ENCODE data around the gene NUP210.
"Not testable (repeated sequence)": the region's sequence is repeated elsewhere in the genome, so short reads cannot be mapped to it uniquely, and the experiment has no call there.

The NUP210 gene

DNA sequence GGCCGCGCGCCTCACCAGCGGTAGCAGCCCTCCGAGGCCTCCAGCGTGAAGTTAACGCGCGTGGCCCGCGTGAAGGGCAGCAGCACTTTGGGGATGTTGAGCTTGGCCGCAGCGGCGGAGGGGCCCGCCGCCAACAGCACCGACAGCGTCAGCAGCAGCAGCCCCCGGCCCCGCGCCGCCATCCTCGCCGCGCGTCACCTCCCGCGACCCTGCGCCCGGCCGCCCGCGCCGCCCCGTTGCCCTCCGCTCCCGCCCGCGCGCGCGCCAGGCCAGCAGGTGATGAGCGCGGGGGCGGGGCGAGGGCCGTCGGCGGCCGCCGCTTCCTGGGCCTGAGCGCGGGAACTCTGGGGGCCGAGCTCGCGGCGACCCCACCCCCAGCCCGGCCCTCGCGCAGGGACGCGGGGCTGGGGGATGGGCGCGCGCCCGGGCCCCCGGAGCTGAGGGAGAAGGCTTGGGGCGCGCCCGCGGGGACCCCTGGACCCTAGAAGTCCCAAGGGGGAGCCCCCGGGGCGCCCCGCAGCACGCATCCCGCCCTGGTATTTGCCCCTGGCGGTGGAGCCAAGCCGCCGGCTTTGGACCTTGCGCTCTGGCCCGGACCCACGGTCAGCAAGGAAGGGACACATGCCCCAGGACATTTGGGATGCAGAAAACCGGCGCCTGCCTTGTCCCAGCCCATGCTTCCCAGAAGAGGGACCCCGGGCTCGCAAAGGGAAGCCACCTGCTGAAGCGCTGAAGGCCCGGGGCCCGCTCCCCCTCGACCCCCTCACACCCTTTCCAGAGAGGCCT lies at the start of gene NUP210:
NUP210 (minus strand) TSS at position 278 of the 786 bp plus-strand sequence; CDS start at position 182, 96 bp downstream.
- peak; percentile 43 for DNase-seq

DNA sequence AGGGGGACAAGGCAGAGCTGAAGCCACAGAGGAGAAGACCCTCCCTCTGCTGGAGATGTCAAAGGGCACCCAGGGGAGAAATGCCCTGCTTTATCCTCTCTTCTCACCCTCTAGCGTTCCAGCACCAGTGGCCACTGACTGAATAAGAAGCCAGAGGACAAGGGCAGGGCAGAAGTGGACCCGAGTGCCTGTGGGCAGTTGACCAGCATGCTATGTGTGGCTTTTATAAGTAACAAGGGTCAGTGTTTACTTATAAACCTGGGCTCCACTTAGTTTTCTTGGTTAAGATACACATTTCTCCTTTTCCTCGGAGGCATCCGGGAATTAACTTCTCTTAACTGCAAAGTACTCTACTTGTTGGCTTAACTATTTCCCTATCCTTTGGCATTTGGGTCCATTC lies 46.7 kb upstream of the NUP210 start:
- DNase-seq = no peak

DNA sequence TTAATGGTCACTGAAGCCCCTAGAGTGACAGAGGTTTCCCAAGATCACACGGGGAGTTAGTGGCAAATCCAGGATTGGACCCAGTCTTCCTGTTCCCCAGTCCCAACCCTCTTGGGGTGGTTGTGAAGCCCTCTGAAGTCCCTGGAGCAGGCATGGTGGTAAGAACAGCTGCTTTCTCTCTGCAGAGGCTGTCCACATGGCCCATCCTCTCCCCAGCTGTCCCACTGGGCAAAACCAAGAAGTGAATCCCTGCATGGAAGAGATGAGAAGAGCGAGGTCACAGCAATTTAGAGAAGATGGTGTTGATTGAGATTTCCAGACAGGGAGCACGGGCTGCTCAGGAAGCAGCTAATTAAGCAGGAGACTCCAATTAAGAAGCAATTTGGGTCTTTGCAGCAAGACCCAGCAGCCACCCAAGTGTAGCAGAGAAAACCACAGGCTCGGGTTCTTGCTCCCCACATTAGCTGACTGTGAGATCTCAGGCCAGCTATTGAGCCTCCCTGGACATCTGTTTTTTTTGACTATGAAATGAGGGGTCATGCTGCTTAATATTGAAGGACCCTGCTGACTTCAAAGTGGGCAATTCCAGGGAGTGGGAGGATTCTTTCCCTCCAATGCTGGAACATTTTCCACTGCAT lies 45.2 kb upstream of the NUP210 start:
- DNase-seq = no peak

DNA sequence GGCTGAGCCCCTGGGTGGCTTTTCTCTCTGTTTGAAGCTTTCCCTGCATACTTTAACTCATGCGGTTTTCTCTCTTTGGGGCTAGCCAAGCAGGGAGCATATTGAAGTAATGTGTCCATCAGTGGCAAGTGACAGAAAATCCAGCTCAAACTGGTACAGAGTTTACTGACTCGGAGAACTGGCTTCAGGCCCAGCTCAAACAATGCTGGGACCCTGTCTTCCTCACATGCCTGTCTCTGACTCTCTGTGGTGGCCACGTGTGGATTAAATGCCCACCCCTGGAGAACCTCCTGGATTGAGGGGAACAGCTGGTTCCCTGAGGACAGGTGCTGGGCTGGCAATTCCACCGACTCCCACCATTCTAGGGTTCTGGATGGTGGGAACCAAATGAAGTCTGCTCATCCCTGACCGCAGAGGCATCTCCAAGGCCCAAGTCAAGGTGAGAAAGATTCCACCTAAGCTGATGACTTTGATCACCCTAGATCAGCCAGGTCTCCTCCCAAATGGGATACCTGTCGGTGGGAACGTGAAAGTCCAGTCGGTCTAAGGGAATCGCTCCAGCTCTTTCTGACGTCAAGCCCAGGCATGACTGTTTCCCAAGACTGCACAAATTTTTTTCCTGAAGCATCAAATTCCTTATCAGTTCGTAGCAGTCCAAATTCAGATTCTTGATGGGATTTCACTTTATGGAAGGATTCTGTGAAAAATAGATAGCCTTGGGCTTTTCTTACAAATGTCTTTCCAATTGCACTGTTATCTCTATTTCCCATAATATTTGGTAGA lies 43.7 kb upstream of the NUP210 start:
- no peak for DNase-seq

DNA sequence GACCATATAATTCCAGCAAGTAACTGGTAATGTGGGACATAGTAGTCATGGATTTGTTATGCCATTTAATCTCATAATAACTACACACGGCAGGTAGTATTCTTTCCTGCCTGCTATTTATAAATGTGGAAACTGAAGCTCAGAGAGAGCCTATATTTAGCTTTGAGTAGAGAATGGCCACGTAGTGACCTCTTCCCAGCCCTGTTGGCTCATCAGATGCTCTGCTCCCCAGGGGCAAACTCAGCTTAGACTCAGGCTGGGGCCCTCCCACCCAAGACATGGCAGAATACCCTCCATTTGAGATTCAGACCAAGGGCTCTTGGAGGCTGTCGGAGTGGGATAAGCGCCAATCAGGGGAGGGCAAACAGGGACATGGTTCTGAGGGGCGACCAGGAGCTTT lies 42.7 kb upstream of the NUP210 start:
- DNase-seq = no peak

DNA sequence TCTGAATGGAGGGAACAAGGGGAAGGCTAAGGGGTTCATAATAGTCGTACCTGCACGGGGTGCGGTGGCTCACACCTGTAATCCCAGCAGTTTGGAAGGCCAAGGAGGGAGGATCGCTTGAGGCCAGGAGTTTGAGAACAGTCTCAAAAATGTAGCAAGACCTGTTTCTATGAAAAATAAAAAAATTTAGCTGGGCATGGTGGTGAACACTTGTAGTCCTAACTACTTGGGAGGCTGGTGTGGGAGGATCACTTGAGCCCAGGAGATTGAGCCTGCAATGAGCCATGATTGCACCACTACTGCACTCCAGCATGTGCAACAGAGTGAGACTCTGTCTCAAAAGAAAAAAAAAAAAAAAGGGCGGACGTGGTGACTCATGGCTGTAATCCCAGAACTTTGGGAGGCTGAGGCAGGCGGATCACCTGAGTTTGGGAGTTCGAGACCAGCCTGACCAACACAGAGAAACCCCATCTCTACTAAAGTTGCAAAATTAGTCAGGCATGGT lies 42.1 kb upstream of the NUP210 start:
- no peak for DNase-seq

DNA sequence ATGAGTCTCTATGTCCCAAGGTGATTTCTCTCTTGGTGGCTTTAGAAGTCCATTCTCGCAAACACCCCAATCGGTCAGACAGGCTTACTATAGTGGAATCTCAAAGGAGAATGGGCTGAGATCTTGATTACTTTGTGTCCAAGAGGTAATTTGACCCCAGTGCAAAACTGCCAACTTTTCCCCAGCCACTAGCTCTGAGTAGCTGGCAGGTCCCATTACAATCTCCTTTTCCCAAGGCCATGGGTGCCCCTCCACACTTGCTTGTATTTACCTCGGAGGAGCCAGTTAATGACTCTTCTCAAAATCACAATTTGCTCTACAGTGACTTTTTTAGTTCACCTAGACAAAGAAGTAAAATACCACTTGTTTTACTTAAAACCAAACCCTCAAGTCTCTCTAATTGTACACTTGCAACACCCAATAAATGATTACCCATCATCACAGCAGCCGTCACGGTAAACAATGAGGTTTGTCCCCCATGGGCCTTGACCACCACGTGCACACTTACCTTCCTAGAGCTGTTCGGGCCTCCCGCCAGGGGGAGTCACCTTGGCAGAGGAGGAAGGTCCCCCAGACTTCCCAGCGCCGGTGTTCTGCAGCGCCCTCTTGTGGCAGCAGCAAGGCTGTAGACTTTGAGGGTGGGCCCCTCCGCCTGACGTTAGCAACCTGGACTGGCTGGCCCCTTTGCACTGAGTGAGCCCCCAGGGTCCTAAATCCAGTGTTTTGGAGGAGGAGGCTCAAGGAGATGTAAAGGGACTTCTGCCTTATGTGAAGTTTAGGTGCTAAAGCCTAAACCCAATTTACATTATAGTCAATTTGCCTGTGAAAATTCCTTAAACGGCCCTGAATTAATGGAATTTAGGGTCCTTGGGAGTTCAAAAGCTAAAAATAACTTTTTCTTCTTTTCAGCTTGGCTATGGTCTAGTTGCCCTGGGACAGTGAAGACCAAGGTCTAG lies 41.3 kb upstream of the NUP210 start:
- peak; percentile 33 for DNase-seq

DNA sequence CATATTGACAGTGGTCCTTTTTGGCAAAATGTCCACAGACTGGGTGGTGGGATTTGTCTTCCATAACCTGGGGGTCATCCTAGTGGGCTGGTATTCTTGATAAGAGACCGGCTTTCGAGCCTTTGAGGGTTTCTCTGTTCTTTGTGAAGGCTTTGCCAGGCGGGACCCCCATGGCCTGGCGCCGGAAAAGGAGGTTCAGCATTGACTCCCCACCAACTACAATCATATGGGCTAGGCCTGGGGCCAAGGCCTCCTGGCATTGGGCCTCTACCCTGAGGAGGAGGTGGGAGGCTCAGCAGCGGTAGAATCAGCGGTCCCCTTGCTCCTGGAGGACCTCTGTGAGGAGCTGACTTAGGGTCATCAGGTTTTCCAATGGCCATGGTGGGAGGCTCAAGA lies 40.2 kb upstream of the NUP210 start:
- DNase-seq = no peak

DNA sequence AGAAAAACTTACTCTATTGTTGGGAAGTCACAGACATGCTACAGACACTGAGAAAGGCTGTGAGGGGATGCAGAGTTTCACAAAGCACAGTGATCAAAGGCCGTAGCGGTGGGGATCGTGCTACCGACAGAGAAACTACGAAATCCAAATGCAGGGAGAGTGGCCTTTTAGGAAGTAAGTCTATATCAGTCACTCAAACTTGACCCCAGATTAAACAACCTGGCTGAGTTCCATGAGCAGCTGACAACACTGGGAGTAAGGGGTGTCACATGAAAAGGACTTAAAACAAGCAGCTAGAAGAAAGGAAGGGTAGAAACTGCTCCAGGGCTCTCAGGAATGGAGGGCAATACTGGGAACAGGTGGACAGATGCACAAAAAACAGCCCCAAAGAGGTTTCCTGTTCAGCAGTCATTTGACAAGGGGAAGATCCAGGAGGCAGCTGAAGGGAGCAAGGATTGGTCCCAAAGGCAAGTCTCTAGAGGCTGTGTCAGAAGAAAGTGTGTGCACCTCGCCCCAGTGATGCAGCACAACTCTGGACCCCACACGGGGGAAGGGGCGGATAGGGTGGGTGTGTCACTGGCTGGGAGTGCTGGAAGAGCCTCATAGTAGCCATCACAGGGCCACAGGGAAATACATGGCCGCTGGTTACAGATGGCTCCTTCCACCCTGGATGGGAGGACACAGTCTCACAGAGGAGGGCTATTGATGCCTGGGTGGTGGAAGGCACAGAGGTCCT lies 39.7 kb upstream of the NUP210 start:
- DNase-seq = no peak

DNA sequence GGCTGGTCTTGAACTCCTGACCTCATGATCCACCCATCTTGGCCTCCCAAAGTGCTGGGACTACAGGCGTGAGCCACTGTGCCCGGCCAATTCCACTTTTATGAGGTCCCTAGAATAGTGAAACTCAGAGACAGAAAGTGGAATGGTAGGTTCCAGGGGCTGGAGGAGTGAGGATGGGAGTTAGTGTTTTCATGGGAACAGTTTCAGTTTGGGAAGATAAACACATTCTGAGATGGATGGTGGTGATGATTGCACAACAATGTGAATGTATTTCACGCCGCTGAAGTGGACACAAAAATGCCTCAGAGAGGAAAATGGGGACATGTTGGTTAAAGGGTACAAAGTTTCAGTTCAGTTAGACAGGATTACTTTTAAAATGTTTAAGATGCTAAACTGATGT lies 37.5 kb upstream of the NUP210 start:
- DNase-seq = no peak

DNA sequence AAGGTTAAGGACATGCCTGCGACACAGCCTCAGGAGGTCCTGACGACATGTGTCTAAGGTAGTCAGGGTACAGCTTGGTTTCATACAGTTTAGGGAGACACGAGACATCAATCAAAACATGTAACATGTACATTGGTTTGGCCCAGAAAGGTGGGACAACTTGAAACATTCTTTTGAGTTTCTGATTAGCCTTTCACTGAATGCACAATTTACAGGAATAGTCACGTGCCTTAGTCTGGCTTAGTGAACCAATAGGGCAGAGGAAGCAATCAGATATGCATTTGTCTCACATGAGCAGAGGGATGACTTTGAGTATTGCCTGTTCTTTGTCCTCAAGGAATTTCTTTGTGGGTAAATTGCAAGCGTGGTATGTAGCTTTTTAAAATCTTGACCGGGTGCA lies 35.5 kb upstream of the NUP210 start:
- no peak for DNase-seq

DNA sequence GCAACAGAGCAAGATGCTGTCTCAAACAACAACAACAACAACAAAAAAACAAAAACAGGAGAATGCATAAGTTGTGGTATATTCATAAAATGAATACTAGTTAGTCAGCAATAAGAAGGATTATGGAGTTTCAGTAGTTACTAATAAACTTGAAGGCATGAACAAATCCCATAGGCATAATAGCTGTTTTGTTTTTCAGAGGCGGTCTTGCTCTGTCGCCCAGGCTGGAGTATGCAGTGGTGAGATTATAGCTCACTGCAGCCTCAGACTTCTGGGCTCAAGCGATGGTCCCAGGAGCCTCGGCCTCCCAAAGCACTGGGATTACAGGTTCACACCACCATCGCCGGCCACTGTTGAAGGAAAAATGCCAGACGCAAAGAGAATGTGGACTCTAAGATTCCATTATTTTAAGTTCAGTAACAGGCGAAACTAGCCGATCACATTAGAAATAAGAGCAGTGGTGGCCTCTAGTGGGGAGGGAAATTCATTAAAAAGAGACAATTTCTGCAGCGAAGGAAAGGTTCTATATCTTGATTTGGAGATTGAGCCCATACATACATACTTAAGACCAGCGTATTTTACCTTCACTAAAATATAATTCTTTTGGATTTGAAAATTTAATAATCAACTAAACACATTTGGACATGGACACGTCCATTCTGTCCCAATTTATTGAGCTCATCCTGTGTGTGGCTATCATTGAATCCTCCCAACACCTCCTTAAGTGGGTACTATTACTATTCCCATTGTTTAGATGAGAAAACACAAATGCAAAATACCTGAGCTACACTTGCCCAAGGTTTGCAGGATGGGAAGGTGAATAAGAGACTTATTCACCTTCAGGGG lies 32.6 kb upstream of the NUP210 start:
- no peak for DNase-seq

DNA sequence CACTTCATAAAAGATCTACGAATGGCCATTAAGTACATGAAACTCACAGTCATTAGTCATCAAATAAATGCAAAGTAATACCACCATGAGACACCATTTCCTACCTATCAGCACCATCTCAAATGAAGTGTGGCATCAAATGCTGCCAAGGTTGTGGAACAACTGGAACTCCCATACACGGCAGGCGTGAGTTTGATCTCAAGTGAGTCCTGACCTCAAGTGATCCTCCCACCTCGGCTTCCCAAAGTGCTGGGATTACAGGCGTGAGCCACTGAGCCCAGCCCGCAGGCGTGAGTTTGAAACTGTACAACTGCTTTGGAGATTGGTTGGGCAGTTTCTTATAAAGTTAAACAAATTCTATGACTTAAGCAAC lies 31.2 kb upstream of the NUP210 start:
- no peak for DNase-seq

DNA sequence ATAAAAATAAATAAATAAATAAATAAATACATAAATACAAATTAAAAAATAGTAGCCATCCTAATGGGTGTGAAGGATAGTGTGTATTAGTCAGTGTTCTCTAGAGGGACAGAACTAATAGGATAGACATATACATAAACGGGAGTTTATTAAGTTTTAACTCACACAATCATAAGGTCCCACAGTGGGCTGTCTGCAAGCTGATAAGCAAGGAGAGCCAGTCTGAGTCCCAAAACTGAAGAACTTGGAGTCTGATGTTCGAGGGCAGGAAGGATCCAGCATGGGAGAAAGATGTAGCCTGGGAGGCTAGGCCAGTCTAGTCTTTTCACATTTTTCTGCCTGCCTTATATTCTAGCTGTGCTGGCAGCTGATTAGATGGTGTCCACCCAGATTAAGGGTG lies 22.8 kb upstream of the NUP210 start:
- not testable (repeated sequence) for DNase-seq

DNA sequence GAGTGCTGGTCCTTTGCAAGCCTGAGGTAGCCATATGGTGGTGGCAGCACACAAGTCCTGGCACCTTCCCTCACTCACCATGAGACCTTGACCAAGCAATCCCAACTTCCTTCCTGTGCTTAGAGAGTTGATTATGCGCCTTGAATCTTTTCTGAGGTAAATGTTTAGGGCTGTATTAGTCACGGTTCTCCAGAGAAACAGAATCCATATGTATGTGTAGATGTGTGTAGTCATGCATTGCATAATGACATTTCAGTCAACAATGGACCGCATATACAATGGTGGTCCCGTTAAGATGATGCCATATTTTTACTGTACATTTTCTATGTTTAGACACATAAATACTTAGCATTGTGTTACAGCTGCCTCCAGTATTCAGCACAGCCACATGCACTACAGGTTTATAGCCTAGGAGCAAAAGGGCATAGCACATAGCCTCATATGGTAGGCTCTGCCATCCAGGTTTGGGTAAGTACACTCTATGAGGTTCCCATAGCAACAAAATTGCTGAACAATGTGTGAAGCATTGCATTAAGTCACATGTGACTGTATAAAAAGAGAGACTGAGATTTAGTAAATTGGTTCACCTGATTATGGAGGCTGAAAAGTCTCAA lies 20.2 kb upstream of the NUP210 start:
- no peak for DNase-seq

DNA sequence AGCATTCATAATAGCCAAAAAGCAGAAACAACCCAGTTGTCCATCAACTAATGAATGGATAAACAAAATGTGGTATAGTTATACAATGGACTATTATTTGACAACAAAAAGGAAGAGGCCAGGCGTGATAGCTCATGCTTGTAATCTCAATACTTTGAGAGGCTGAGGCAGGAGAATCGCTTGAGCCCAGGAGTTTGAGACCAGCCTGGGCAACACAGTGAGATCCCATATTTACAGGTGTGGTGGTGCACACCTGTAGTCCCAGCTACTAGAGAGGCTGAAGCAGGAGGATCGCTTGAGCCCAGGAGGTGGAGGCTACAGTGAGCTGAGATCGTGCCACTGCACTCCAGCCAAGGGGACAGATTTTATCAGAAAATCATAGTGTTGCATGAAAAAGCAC lies 16.1 kb upstream of the NUP210 start:
- DNase-seq = not testable (repeated sequence)

DNA sequence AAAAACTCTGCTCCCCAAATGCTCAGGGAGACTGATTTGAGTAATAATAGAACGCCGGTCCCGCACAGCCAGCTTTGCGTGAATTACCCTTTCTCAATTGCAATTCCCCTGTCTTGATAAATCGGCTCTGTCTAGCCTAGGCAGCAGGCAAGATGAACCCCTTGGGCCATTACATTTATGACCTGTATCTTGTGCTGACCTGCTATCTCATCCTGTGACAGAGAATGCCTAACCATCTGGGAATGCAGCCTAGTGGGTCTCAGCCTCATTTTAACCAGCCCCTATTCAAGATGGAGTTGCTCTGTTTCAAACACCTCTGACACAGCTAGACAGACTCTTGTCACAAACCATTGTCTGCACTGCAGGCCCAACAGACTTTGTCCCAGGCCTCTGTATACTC lies 13.8 kb upstream of the NUP210 start:
- DNase-seq = no peak

DNA sequence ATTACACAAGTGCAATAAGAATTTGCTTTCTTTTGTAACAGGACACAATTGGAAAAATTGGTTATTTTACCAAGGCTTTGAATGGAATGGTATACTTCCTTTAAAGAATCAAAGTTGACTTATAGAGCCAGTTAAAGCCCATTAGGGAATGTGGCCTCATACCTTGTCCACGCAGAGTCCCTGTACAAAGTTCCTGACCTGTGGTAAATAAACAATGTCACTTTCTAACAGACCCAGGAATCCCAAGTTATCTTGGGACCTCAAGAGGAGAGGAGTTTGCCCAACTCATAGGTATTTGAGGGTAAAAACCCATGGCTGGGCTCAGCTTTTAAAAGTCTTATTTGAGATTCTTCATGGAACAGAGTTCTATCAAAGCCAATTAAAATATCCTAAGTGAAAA lies 12.0 kb upstream of the NUP210 start:
- no peak for DNase-seq

DNA sequence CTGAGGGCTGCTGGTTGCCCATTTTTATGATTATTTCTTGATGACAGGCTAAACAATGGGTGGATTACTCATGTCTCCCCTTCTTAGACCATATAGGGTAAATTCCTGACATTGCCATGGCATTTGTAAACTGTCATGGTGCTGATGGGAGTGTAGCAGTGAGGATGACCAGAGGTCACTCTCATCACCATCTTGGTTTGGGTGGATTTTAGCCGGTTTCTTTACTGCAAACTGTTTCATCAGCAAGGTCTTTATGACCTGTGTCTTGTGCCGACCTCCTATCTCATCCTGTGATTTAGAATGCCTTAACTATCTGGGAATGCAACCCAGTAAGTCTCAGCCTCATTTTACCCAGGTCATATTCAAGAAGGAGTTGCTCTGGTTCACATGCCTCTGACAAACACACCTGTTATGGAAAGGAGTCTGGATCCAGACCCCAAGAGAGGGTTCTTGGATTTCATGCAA lies 10.3 kb upstream of the NUP210 start:
- DNase-seq = not testable (repeated sequence)

DNA sequence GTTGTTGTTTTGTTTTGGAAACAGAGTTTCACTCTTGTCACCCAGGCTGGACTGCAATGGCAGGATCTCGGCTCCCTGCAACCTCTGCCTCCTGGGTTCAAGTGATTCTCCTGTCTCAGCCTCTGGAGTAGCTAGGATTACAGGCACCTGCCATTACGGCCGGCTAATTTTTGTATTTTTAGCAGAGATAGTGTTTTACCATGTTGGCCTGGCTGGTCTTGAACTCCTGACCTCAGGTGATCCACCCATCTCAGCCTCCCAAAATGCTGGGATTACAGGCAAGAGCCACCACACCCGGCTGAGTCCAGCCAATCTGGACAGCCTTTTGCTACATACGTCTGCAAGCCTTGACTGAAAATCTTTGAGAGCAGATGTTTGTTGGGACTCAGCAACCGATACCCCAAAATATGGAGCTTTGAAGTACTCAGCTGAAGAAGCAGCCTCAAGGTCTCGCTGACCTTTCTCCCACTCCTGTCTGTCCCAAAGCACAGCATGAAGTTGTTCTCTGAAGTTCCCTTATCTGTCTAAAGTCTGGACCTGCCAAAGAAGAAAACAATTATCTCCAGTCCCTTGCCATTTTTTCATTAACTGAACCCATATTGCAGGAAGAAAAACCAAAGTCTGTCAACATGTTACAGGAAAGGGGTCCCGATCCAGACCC lies 9.6 kb upstream of the NUP210 start:
- no peak for DNase-seq

Measured in NK-92 treated with Interleukin-12 subunit alpha and Interleukin-12 subunit beta, amount 100 ng/mL, for 24 hours (cell line).